Measurements from ENCODE around the gene AGPAT1. TPM values are rescaled to one million over a fixed set of nuclear protein-coding genes. Genes with fewer than 3 reads are reported as not detected.

The AGPAT1 gene
- total and polyA plus RNA-seq, 8 donors = 55.5 to 78.4 (median 69.8) TPM

DNA sequence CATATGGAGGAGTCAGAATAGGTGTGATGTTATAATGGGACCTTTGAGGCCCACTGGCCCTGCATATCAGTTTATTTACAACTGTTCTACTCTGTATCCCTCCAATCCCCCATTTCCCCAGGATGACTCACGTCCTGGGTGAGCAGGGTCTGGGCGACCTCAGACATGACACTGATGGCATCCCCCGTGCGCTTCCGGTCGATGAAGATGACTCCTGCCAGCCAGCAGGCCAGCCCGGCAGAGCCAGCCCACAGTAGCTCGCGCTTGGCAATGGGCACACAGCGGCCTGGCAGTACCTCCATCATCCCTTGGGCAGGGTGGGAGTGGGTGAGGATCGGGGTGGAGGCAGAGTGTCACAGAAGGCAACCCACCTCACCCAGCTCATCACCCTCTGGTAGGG, 5.6 kb downstream of the AGPAT1 start:
- no peaks in the 10 kb centered on the region for H3K9me3 ChIP-seq
- peaks cover 0 to 53% of the 10 kb centered on the region in 2 donors for H3K36me3 ChIP-seq
- intact Hi-C loops (cut with DNase I) = no loop called here
- TF ChIP-seq, protein P1, sequence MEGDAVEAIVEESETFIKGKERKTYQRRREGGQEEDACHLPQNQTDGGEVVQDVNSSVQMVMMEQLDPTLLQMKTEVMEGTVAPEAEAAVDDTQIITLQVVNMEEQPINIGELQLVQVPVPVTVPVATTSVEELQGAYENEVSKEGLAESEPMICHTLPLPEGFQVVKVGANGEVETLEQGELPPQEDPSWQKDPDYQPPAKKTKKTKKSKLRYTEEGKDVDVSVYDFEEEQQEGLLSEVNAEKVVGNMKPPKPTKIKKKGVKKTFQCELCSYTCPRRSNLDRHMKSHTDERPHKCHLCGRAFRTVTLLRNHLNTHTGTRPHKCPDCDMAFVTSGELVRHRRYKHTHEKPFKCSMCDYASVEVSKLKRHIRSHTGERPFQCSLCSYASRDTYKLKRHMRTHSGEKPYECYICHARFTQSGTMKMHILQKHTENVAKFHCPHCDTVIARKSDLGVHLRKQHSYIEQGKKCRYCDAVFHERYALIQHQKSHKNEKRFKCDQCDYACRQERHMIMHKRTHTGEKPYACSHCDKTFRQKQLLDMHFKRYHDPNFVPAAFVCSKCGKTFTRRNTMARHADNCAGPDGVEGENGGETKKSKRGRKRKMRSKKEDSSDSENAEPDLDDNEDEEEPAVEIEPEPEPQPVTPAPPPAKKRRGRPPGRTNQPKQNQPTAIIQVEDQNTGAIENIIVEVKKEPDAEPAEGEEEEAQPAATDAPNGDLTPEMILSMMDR (IDR thresholded peaks at IDR 0.05) = no peak
- no peak overlapping the region for H3K4me3 ChIP-seq
- no peak overlapping the region for H3K27ac ChIP-seq
- ATAC-seq (no peak), DNase-seq (no peak)
- H3K27me3 ChIP-seq = no peaks in the 10 kb centered on the region
- H3K4me1 ChIP-seq = peaks cover 10 to 25% of the 10 kb centered on the region in 2 donors

DNA sequence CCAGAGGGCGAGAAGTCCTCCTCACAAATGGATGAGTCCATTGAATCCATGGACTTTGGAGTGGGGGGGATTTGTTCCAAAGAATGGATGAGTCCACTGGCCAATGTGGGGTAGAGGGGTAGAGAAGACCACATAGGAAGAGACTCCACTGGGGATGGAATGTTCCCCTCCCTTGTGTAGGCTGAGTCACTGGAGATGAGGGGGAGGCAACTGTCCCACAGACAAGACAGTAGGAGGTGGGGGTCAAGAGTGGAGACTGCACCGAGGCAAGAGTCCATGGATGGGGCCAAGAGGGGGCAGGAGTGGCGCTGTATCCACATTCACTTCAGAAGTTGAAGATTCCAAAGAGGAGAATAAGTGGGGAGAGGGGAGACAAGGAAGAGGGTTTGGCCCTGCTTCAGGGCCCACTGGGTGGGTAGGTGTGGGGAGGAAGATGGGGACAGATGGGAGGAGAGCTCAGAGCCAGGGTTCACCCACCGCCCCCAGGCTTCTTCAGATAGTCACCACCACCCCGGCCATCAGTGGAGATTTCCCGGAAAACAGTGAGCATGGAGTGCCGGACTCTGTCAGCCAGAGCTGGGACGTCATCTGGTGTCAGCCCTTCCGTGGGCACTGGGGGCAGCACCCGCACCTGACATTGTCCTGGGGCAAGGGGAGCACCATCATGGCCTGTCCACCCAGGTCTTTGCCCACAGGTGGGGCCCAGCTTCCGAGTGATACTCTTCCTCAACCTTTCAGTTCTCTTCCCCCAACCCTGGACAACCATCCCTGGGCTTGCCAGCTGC, 6.9 kb downstream of the AGPAT1 start:
- Histone ChIP-seq H3K27ac (no peak overlapping the region), H3K9me3 (no peaks in the 10 kb centered on the region), H3K36me3 (peaks cover 0 to 53% of the 10 kb centered on the region in 2 donors), H3K27me3 (no peaks in the 10 kb centered on the region), H3K4me1 (peaks cover 0 to 13% of the 10 kb centered on the region in 2 donors), H3K4me3 (no peak overlapping the region)
- TF ChIP-seq, protein P1 (IDR thresholded peaks at IDR 0.05) = no peak
- ATAC-seq = no peak
- intact Hi-C loops (cut with DNase I) = no loop called here
- peak in 1 of 4 donors; percentile 45 for DNase-seq

DNA sequence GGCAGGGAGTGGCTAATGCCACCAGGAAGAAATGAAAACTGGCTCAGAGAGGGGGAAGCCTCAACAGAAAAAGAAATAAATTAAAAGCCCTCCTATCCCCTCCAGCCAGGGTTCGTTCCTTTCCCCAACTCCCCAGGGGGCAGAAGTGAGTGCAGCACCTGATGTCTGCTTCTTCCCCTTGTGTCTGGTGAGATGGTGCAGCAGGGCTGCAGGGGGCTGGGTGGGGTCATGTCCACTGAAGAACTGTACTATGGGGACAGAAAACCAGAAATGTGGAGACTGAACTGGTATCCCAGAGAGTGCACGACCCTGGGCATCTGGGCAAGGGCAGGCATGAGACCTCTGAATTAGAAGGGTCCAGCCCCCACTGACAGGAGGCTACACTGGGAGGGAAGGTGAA, 7.5 kb downstream of the AGPAT1 start:
- no peak overlapping the region for H3K4me3 ChIP-seq
- peaks cover 0 to 53% of the 10 kb centered on the region in 2 donors for H3K36me3 ChIP-seq
- H3K27me3 ChIP-seq = peaks cover 0 to 6% of the 10 kb centered on the region in 2 donors
- peak overlapping the region in 1 of 2 donors; percentile 28 for H3K27ac ChIP-seq
- H3K9me3 ChIP-seq = no peaks in the 10 kb centered on the region
- intact Hi-C loops (cut with DNase I) = no loop called here
- DNase-seq = peak in 1 of 4 donors; percentile 18
- ATAC-seq = no peak
- H3K4me1 ChIP-seq = peaks cover 0 to 6% of the 10 kb centered on the region in 2 donors
- TF ChIP-seq, protein P1 (IDR thresholded peaks at IDR 0.05) = no peak

DNA sequence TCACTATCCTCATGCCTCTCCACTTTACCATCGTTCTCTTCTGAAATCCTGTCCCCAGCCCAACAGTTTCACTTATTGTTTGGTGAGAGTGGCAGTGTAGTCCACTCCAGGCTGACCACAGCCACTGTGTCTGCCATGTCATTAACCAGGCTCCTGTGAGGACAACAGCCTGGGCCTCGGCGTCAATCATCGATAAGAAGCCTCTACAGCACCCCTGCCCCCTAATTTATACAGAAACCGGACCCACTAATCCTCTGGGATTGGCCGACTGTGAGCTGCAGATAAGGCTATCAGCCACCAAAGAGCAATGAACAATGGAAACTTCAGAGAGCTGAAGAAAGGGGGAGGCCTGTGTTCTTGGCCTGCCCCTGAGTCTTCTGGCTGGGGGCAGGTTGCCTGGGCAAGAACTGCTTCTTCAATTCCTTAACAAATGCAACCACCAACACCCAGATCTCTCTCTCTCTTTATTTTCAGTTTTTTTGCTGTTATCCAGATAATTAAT, 8.1 kb downstream of the AGPAT1 start:
- DNase-seq (peak in 1 of 4 donors; percentile 17), ATAC-seq (no peak)
- Histone ChIP-seq H3K36me3 (peaks cover 0 to 53% of the 10 kb centered on the region in 2 donors), H3K27me3 (peaks cover 0 to 9% of the 10 kb centered on the region in 2 donors), H3K9me3 (no peaks in the 10 kb centered on the region), H3K27ac (peak overlapping the region in 1 of 2 donors; percentile 28), H3K4me1 (peaks cover 0 to under 1% of the 10 kb centered on the region in 2 donors), H3K4me3 (no peak overlapping the region)
- TF ChIP-seq, protein P1 (IDR thresholded peaks at IDR 0.05) = no peak
- intact Hi-C loops (cut with DNase I) = no loop called here

DNA sequence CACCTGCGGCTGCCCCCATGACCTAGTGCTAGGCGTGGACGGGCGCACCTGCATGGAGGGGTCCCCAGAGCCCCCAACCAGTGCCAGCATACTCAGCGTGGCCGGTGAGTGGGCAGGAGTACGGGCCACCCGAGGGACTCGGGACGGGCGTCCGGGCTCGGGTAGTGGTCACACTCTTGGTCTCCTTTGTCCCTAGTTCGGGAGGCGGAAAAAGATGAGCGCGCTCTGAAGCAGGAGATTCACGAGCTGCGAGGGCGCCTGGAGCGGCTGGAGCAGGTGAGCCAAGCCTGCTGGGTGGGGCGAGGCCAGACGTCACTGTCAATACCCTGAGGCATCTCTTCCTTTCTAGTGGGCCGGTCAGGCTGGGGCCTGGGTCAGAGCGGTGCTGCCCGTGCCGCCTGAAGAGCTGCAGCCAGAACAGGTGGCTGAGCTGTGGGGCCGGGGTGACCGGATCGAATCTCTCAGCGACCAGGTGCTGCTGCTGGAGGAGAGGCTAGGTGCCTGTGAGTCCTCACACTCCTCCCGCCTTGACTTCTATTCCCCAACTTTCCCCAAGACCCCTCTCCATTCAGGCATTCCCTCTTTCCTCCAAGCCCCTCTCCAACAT, 8.6 kb downstream of the AGPAT1 start:
- H3K4me3 ChIP-seq = no peak overlapping the region
- H3K27ac ChIP-seq = peak overlapping the region in 1 of 2 donors; percentile 28
- H3K27me3 ChIP-seq = peaks cover 0 to 9% of the 10 kb centered on the region in 2 donors
- peaks cover 0 to 53% of the 10 kb centered on the region in 2 donors for H3K36me3 ChIP-seq
- DNase-seq (peak in 1 of 4 donors; percentile 66), ATAC-seq (no peak)
- no peaks in the 10 kb centered on the region for H3K9me3 ChIP-seq
- H3K4me1 ChIP-seq = no peaks in the 10 kb centered on the region
- TF ChIP-seq, protein P1 (IDR thresholded peaks at IDR 0.05) = no peak
- intact Hi-C loops (cut with DNase I) = no loop called here
